ENCODE data around the gene NUPR2.
"Not testable (repeated sequence)": the region's sequence is repeated elsewhere in the genome, so short reads cannot be mapped to it uniquely, and the experiment has no call there.

The NUPR2 gene

GRCh38 chr7:56086761-56087160 lies 29.5 kb downstream of the NUPR2 start:
- DNase-seq: no peak

- no peak for DNase-seq
Measured at GRCh38 chr7:56083150-56083785, 32.9 kb downstream of the NUPR2 start.

- no peak for DNase-seq
Measured at GRCh38 chr7:56081626-56082340, 34.4 kb downstream of the NUPR2 start.

DNA sequence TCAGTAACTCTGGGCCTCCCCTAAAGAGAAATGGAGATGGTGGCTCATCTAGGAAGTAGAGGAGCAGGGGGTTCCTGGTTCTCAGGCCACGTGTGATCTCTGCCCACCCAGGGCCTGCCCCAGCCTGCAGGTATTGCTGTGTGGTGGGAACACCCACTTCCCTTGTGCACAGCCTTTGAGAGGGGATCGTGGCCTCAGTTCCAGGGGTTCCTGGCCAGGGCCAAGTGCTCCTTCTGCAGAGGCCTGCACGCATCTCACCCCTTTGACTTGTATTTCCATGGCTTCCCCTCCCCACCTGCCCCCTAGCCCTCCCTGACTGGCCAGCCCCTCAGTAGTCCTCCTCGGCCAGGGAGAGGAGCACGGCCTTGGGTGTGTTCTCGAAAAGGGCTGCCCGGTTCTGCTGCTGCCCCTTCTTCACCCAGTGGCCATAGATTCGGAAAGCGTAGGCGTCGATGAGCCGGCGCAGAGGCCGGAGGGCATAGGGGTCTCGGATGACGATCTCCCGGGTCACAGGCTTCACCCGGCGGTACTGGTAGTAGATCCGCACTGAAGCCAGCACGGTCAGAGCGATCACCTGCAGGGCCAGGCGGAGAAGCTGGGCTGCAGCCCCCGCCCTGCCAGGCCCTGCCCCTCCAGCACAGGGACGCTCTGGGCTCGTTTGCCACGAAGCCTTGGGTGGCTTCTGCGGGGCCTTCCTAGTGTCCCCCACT lies 35.3 kb downstream of the NUPR2 start:
- DNase-seq: not testable (repeated sequence)

DNA sequence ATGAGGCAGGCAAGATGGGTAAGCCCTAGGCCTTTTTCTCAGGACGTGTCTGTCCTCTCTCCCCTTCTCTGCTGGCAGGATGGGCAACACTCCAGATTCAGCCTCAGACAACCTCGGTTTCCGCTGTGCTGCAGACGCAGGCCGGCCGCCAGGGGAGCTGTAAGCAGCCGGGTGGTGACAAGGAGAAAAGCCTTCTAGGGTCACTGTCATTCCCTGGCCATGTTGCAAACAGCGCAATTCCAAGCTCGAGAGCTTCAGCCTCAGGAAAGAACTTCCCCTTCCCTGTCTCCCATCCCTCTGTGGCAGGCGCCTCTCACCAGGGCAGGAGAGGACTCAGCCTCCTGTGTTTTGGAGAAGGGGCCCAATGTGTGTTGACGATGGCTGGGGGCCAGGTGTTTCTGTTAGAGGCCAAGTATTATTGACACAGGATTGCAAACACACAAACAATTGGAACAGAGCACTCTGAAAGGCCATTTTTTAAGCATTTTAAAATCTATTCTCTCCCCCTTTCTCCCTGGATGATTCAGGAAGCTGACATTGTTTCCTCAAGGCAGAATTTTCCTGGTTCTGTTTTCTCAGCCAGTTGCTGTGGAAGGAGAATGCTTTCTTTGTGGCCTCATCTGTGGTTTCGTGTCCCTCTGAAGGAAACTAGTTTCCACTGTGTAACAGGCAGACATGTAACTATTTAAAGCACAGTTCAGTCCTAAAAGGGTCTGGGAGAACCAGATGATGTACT lies 36.6 kb downstream of the NUPR2 start:
- peak; percentile 38 for DNase-seq

DNA sequence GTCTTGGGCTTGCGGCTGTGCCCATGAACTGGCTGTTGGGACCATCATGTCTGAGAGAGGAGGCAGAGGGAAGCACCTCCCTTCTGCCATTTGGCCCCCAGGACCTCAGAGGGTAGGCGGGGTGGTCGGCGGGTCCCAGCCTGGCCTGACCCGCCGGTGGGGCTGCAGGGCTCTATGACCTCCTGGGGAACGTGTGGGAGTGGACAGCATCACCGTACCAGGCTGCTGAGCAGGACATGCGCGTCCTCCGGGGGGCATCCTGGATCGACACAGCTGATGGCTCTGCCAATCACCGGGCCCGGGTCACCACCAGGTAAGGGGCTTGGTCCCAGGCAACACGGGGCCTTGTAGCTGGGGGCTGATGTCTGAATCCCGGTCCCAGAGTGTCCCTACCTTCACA lies 38.0 kb downstream of the NUPR2 start:
- DNase-seq: no peak

GRCh38 chr7:56077681-56078080 lies 38.5 kb downstream of the NUPR2 start:
- no peak for DNase-seq

DNA sequence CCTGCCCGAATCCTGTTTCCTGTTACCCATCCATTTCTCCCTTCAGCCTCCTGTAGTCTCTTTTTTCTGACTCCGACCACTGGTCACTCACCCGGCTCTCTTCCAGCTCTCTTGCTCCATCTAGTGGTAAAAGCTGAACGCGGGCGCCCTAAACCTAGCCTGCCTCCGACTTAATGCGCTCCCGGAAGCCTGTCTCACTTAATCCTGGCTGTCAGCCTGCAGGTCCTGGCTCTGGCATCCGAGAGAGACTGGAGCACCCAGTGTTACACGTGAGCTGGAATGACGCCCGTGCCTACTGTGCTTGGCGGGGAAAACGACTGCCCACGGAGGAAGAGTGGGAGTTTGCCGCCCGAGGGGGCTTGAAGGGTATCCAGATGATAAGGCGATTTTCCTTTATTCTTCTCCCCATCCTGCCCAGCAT lies 41.8 kb downstream of the NUPR2 start:
- DNase-seq: peak; percentile 78

GRCh38 chr7:56066376-56066775 lies 49.8 kb downstream of the NUPR2 start:
- not testable (repeated sequence) for DNase-seq

All from fibroblast of skin of back (primary cell).